K562 (cell line): Measurements from ENCODE around the gene GLIS1. TPM values are rescaled to one million over a fixed set of nuclear protein-coding genes. Genes with fewer than 3 reads are reported as not detected.

Source experiments
- ATAC-seq: fragments of 200-7000 bp; cut with Tn5 transposase; 3 replicates; pipeline ENCODE4 v1.9.1; 2020; ENCODE audit warnings: moderate library complexity
- BruUV-seq: library from RNA; stranded (reverse); fragments of 400-500 nt; replicated peaks from 2 replicates; lab custom pipeline; 2021; lab: Mats Ljungman, UMichigan
- CTCF ChIA-PET: fragments of 300-600 bp; formaldehyde crosslinking; extraction: SDS; loops from one replicate; lab custom pipeline; 2021; ENCODE audit warnings: low intra/inter-chr PET ratio; lab: Yijun Ruan, JAX
- POLR2A ChIA-PET: fragments of 300-600, 350-650 bp; sonication (Branson Sonifier 250); formaldehyde crosslinking; extraction: SDS; loops from one replicate; lab custom pipeline; 2021; ENCODE audit warnings: antibody characterized with exemption, inconsistent platforms; lab: Yijun Ruan, JAX
- DNase-seq, 4 experiments: peaks; one replicate each; pipeline versions ENCODE4 v3.0.0 to v3.0.0-alpha.2; 2011 to 2018; ENCODE audit warnings: low spot score in 3 of 4, mixed read lengths in 3 of 4; ENCODE audit errors: extremely low read depth in 1 of 4
- FAIRE-seq: peaks from 2 replicates; lab custom pipeline; 2011; peaks lifted over from hg19 to GRCh38; lab: Jason Lieb, UNC
- H2AFZ ChIP-seq: 2 replicates; pipeline ENCODE4 v1.6.0; 2011; ENCODE audit warnings: low read depth, low read length, control low read depth, inconsistent platforms
- H3K27ac ChIP-seq: fragments of 200-600 bp; 3 replicates; pipeline ENCODE4 v1.8.0; 2011; ENCODE audit warnings: low read depth, mild to moderate bottlenecking, control low read depth, inconsistent platforms, low read length, moderate library complexity, mixed read lengths; ENCODE audit errors: extremely low read depth
- H3K27me3 ChIP-seq, 2 experiments: fragments of 300-600 bp in 1 of 2; 2 replicates in 1 of 2; 3 replicates in 1 of 2; pipeline versions ENCODE4 v1.6.0 to v1.8.0; 2011; ENCODE audit warnings: inconsistent platforms in 2 of 2, low read length in 2 of 2, mild to moderate bottlenecking in 1 of 2, mixed read lengths in 1 of 2, moderate library complexity in 1 of 2; ENCODE audit not compliant: control insufficient read depth in 2 of 2, insufficient read depth in 2 of 2
- H3K36me3 ChIP-seq: fragments of 300-600 bp; 3 replicates; pipeline ENCODE4 v1.8.0; 2011; ENCODE audit warnings: mild to moderate bottlenecking, low read length, inconsistent platforms; ENCODE audit not compliant: control insufficient read depth, insufficient read depth
- H3K4me1 ChIP-seq, 2 experiments: fragments of 200-600 bp in 1 of 2; replicated peaks in 1 of 2; 2 replicates in 1 of 2; 3 replicates in 1 of 2; pipeline versions ENCODE4 v1.5.1 to v1.8.0; 2011; ENCODE audit warnings: inconsistent platforms in 2 of 2, low read length in 2 of 2, mild to moderate bottlenecking in 1 of 2, mixed read lengths in 1 of 2, moderate library complexity in 1 of 2; ENCODE audit not compliant: control insufficient read depth in 2 of 2, insufficient read depth in 2 of 2
- H3K4me2 ChIP-seq: 2 replicates; pipeline ENCODE4 v1.6.1; 2011; ENCODE audit warnings: low read length, control low read depth, inconsistent platforms, mixed read lengths; ENCODE audit not compliant: insufficient read depth
- H3K4me3 ChIP-seq: fragments of 200-600 bp; sonication (generic), shearing (Covaris generic); 2 replicates; pipeline ENCODE4 v1.5.1; 2016; ENCODE audit warnings: control low read depth, inconsistent platforms
- H3K79me2 ChIP-seq: fragments of 200-600 bp; 3 replicates; pipeline ENCODE4 v1.8.0; 2011; ENCODE audit warnings: low read length, inconsistent platforms; ENCODE audit not compliant: control insufficient read depth, insufficient read depth
- H3K9ac ChIP-seq, 2 experiments: 2 replicates each; pipeline versions ENCODE4 v1.6.0 to v1.6.1; 2011; ENCODE audit warnings: low read depth in 2 of 2, low read length in 2 of 2, control low read depth in 1 of 2, inconsistent platforms in 1 of 2, mild to moderate bottlenecking in 1 of 2, mixed read lengths in 1 of 2; ENCODE audit not compliant: insufficient read depth in 1 of 2
- H3K9me1 ChIP-seq: one replicate; pipeline ENCODE4 v1.6.0; 2011; ENCODE audit warnings: inconsistent platforms, mild to moderate bottlenecking, low read length, moderate library complexity; ENCODE audit not compliant: control insufficient read depth, insufficient read depth
- H3K9me3 ChIP-seq: replicated peaks from 2 replicates; pipeline ENCODE4 v1.5.1; 2011; ENCODE audit warnings: low read depth, low read length, inconsistent platforms; ENCODE audit not compliant: control insufficient read depth, insufficient read depth
- H4K20me1 ChIP-seq: replicated peaks from 2 replicates; pipeline ENCODE4 v1.6.1; 2011; ENCODE audit warnings: low read length, inconsistent platforms, mixed read lengths; ENCODE audit not compliant: control insufficient read depth, insufficient read depth
- BRD9 ChIP-seq: fragments of 450-650 bp; IDR thresholded peaks from 2 replicates; pipeline ENCODE4 v1.6.1; 2018; ENCODE audit warnings: low read depth; ENCODE audit not compliant: partially characterized antibody
- DNMT1 ChIP-seq: fragments of 450-650 bp; IDR thresholded peaks from 2 replicates; pipeline ENCODE4 v1.6.1; 2016; ENCODE audit warnings: antibody characterized with exemption, mild to moderate bottlenecking
- ELF2 ChIP-seq: fragments of 250-450 bp; sonication (Bioruptor Pico); IDR thresholded peaks from 2 replicates; pipeline ENCODE4 v1.5.0; 2021; ENCODE audit warnings: mild to moderate bottlenecking
- ETV1 ChIP-seq: fragments of 450-650 bp; conservative IDR thresholded peaks from 2 replicates; pipeline ENCODE4 v1.6.1; 2016; ENCODE audit warnings: missing genetic modification characterization, control low read depth, low read depth, missing compliant biosample characterization
- ETV6 ChIP-seq, 3 experiments: fragments of 150-350 bp in 1 of 3; sonication (generic) in 1 of 3; formaldehyde crosslinking in 1 of 3; IDR thresholded peaks; 2 replicates each; pipeline versions ENCODE4 v1.6.1 to v1.8.0; 2014 to 2022; ENCODE audit warnings: borderline replicate concordance in 2 of 3, low read depth in 2 of 3, antibody characterized with exemption in 1 of 3, low read length in 1 of 3, mild to moderate bottlenecking in 1 of 3, missing genetic modification reagents in 1 of 3
- FOXJ2 ChIP-seq: fragments of 200-800 bp; sonication (Bioruptor generic); IDR thresholded peaks from 2 replicates; pipeline ENCODE4 v1.6.1; 2016; ENCODE audit warnings: missing genetic modification characterization, missing compliant biosample characterization
- HMG20A ChIP-seq: fragments of 450-650 bp; formaldehyde crosslinking; conservative IDR thresholded peaks from 2 replicates; pipeline ENCODE4 v1.4.0; 2020; ENCODE audit warnings: mild to moderate bottlenecking, mixed read lengths
- KLF1 ChIP-seq: fragments of 450-650 bp; IDR thresholded peaks from 2 replicates; pipeline ENCODE4 v1.6.1; 2016; ENCODE audit warnings: missing genetic modification characterization, missing compliant biosample characterization
- PHB2 ChIP-seq: fragments of 450-650 bp; IDR thresholded peaks from 2 replicates; pipeline ENCODE4 v1.6.1; 2017; ENCODE audit warnings: low read depth
- ZNF551 ChIP-seq: fragments of 250-450 bp; sonication (Bioruptor Pico); IDR thresholded peaks from 2 replicates; pipeline ENCODE4 v1.5.0; 2021; ENCODE audit warnings: mild to moderate bottlenecking, moderate library complexity
- WGBS: fragments of 100-300 bp; shearing (Covaris generic); methylation state at CpG from one replicate; pipeline ENCODE4 v1.1.6; 2016; ENCODE audit warnings: low coverage, mixed read lengths; ENCODE audit not compliant: insufficient coverage; ENCODE audit errors: missing lambda C conversion rate; 5-methylcytosine and 5-hydroxymethylcytosine counted together
- in situ Hi-C: fragments of 300-500 bp; cut with MboI; formaldehyde crosslinking; loops from 4 replicates; pipeline ENCODE4 v1.15.0; 2018; ENCODE audit warnings: inconsistent platforms, mixed read lengths
- intact Hi-C: fragments of 100-400 bp; cut with micrococcal nuclease; formaldehyde crosslinking; loops from 2 replicates; pipeline ENCODE4 v1.14.2; 2022
- polyA plus RNA-seq, 8 experiments: library from polyadenylated mRNA; depleted of rRNA in 4 of 8; stranded (reverse) in 5 of 8; unstranded in 3 of 8; fragments of >200 nt; fragmentation: Nextera tagmentation in 2 of 8; fragmentation: Illumina TruSeq in 1 of 8; extraction: Ambion mirVana in 2 of 8; extraction: Trizol in 1 of 8; gene quantifications; 2 replicates each; pipeline versions ENCODE4 v1.2.1 to v1.2.3, GENCODE V29; 2011 to 2014; ENCODE audit warnings: inconsistent platforms in 1 of 8, missing spikeins in 1 of 8
- total RNA-seq, 7 experiments: library from RNA; depleted of rRNA in 6 of 7; stranded (reverse); fragments of >200 nt in 6 of 7; fragmentation: Illumina TruSeq in 2 of 7; extraction: Trizol in 2 of 7; gene quantifications; 2 replicates each; pipeline versions ENCODE4 v1.2.1 to v1.2.3, GENCODE V29; 2011 to 2021; ENCODE audit warnings: low replicate concordance in 1 of 7
- TF ChIP-seq, protein P1 (sequence below): fragments of 450-650 bp; IDR thresholded peaks from 2 replicates; pipeline ENCODE4 v1.6.1; 2016; ENCODE audit warnings: missing biosample characterization, missing genetic modification characterization
- TF ChIP-seq, protein P2 (sequence below): fragments of 250-450 bp; sonication (Bioruptor Pico); IDR thresholded peaks from 2 replicates; pipeline ENCODE4 v1.4.0; 2020; ENCODE audit warnings: mild to moderate bottlenecking, moderate library complexity
- TF ChIP-seq, protein P3 (sequence below): fragments of 450-650 bp; formaldehyde crosslinking; IDR thresholded peaks from 2 replicates; pipeline ENCODE4 v1.4.0; 2020; ENCODE audit warnings: mild to moderate bottlenecking

The GLIS1 gene
- total and polyA plus RNA-seq, 9 of the 15 experiments (the other 6 are each of a cell fraction or from before 2014, with no cell fraction given): not detected

DNA sequence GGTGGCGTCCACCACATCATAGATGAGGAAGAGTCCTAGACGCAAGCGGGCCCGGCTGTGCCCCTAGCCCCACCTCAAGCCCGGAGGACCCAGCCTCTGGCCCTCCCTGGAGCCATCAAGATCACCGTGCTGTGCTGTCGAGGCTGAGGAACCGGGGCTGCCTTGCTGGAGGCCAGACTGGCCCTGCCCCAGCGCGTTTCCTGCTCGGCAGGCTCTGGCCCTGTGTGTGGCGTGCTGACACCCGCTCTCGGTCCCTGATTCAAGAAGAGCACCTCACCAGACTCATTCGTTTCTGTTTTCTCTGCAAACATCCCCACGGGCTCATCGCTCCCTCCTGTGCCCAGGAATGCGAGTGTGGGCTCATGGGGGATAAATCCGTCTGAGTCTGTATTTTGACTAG lies 51.1 kb downstream of the GLIS1 start (continued):
- no peak for TF ChIP-seq ETV1 (tag)
- no peak for TF ChIP-seq ZNF551 (CRISPR knock-in tag)
- TF ChIP-seq, protein P1, sequence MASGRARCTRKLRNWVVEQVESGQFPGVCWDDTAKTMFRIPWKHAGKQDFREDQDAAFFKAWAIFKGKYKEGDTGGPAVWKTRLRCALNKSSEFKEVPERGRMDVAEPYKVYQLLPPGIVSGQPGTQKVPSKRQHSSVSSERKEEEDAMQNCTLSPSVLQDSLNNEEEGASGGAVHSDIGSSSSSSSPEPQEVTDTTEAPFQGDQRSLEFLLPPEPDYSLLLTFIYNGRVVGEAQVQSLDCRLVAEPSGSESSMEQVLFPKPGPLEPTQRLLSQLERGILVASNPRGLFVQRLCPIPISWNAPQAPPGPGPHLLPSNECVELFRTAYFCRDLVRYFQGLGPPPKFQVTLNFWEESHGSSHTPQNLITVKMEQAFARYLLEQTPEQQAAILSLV (tag): no peak

DNA sequence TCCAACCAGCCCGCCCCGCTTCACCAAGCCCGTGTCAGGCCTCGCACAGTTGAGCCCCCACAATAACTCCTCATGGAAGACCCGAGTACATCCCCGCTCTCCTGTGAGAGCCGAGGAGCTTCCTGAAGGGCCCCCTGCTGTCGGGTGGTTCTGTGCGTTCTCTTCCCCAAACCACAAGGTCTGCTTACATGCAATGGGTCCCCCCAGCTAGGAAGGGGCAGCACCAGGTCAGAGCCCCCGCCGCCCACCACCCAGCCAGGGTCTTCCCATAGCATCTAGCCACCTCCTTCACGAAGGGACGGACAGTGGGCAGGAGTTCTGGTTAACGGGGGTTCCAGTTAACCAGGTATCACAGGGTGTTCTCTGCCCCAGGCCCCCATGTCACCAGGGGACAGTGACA lies 51.5 kb downstream of the GLIS1 start:
- no TSS peak for BruUV-seq
- POLR2A ChIA-PET: interaction anchor here (0.6 to 1.3 kb wide), 2 partner anchors 12 to 311 kb away, joined by 3 to 4 read pairs; no protein-coding TSS in a partner anchor
- Histone ChIP-seq H3K27me3 (peaks cover 59 to 95% of the 10 kb centered on the region in 2 experiments), H3K4me3 (no peak overlapping the region), H3K27ac (no peak overlapping the region), H3K36me3 (no peaks in the 10 kb centered on the region), H3K4me2 (no peak overlapping the region), H3K79me2 (no peaks in the 10 kb centered on the region), H3K9me1 (no peaks in the 10 kb centered on the region), H3K9me3 (no peaks in the 10 kb centered on the region), H2AFZ (no peak overlapping the region), H4K20me1 (peaks cover 30% of the 10 kb centered on the region), H3K4me1 (peaks cover 2 to 16% of the 10 kb centered on the region in 2 experiments; a peak in 2 of 5 replicates), H3K9ac (no peak overlapping the region)
- no peak for ATAC-seq
- no peak for FAIRE-seq
- no peak for TF ChIP-seq HMG20A (CRISPR knock-in tag)
- TF ChIP-seq FOXJ2 (tag): no peak
- no peak for TF ChIP-seq PHB2
- TF ChIP-seq BRD9: no peak
- TF ChIP-seq ETV6 (IDR thresholded peaks at IDR 0.05; ENCODE audit: borderline replicate concordance in 1 of 2, low read depth in 2 of 2, low read length in 1 of 2): no peak
- no peak for TF ChIP-seq ETV6 (CRISPR knock-in tag; IDR thresholded peaks at IDR 0.05; ENCODE audit: borderline replicate concordance)
- no peak for TF ChIP-seq KLF1 (tag)
- TF ChIP-seq, protein P2, sequence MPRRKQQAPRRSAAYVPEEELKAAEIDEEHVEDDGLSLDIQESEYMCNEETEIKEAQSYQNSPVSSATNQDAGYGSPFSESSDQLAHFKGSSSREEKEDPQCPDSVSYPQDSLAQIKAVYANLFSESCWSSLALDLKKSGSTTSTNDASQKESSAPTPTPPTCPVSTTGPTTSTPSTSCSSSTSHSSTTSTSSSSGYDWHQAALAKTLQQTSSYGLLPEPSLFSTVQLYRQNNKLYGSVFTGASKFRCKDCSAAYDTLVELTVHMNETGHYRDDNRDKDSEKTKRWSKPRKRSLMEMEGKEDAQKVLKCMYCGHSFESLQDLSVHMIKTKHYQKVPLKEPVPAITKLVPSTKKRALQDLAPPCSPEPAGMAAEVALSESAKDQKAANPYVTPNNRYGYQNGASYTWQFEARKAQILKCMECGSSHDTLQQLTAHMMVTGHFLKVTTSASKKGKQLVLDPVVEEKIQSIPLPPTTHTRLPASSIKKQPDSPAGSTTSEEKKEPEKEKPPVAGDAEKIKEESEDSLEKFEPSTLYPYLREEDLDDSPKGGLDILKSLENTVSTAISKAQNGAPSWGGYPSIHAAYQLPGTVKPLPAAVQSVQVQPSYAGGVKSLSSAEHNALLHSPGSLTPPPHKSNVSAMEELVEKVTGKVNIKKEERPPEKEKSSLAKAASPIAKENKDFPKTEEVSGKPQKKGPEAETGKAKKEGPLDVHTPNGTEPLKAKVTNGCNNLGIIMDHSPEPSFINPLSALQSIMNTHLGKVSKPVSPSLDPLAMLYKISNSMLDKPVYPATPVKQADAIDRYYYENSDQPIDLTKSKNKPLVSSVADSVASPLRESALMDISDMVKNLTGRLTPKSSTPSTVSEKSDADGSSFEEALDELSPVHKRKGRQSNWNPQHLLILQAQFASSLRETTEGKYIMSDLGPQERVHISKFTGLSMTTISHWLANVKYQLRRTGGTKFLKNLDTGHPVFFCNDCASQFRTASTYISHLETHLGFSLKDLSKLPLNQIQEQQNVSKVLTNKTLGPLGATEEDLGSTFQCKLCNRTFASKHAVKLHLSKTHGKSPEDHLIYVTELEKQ: no peak
- TF ChIP-seq ELF2 (CRISPR knock-in tag): no peak
- TF ChIP-seq, protein P3, sequence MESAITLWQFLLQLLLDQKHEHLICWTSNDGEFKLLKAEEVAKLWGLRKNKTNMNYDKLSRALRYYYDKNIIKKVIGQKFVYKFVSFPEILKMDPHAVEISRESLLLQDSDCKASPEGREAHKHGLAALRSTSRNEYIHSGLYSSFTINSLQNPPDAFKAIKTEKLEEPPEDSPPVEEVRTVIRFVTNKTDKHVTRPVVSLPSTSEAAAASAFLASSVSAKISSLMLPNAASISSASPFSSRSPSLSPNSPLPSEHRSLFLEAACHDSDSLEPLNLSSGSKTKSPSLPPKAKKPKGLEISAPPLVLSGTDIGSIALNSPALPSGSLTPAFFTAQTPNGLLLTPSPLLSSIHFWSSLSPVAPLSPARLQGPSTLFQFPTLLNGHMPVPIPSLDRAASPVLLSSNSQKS (CRISPR knock-in tag): no peak
- TF ChIP-seq DNMT1: no peak
- in situ Hi-C loops: no loop called here
- 2% methylated on average over 14 of the region's 14 CpGs for WGBS
- DNase-seq: no peak
- CTCF ChIA-PET: no interaction called here
- intact Hi-C loops: no loop called here
